H1 (cell line): ENCODE measurements around the gene PYCARD. TPM values are rescaled to one million over a fixed set of nuclear protein-coding genes. Genes with fewer than 3 reads are reported as not detected.

Experiments
- CTCF ChIA-PET: fragments of 300-600 bp; sonication (Branson Sonifier 250); formaldehyde crosslinking; loops from one replicate; lab custom pipeline; 2021; ENCODE audit not compliant: partially characterized antibody; lab: Charles Lee
- POLR2A ChIA-PET: fragments of 300-600 bp; sonication (Branson Sonifier 250); formaldehyde crosslinking; loops from one replicate; lab custom pipeline; 2021; ENCODE audit warnings: inconsistent platforms; ENCODE audit not compliant: partially characterized antibody; lab: Charles Lee
- DNase-seq, 2 experiments: peaks; one replicate each; pipeline versions ENCODE4 v3.0.0 to v3.0.0-alpha.2; 2010 to 2022; ENCODE audit warnings: low spot score in 2 of 2, low read depth in 1 of 2, mixed read lengths in 1 of 2
- FAIRE-seq: peaks from 2 replicates; lab custom pipeline; 2011; peaks lifted over from hg19 to GRCh38; lab: Jason Lieb, UNC
- H2AFZ ChIP-seq: 2 replicates; pipeline ENCODE4 v1.8.1; 2012; ENCODE audit warnings: low read length, inconsistent platforms
- H2AK5ac ChIP-seq: 2 replicates; pipeline ENCODE4 v1.6.1; 2013; ENCODE audit warnings: low read depth, low read length
- H2BK120ac ChIP-seq: replicated peaks from 2 replicates; pipeline ENCODE3; 2013; ENCODE audit warnings: low read depth, low read length, inconsistent platforms
- H2BK12ac ChIP-seq: 2 replicates; pipeline ENCODE4 v1.6.1; 2013; ENCODE audit warnings: low read depth, low read length
- H2BK15ac ChIP-seq: 2 replicates; pipeline ENCODE4 v1.6.1; 2013; ENCODE audit warnings: low read length
- H2BK20ac ChIP-seq: 2 replicates; pipeline ENCODE4 v1.6.1; 2013; ENCODE audit warnings: low read length
- H2BK5ac ChIP-seq: 2 replicates; pipeline ENCODE4 v1.6.1; 2013; ENCODE audit warnings: low read depth, low read length
- H3K14ac ChIP-seq: 2 replicates; pipeline ENCODE4 v1.6.1; 2013; ENCODE audit warnings: inconsistent platforms; ENCODE audit not compliant: insufficient read length
- H3K18ac ChIP-seq: 2 replicates; pipeline ENCODE4 v1.6.1; 2013; ENCODE audit warnings: low read length; ENCODE audit errors: extremely low read depth
- H3K23ac ChIP-seq: 2 replicates; pipeline ENCODE4 v1.6.1; 2013; ENCODE audit warnings: inconsistent platforms; ENCODE audit not compliant: insufficient read length
- H3K23me2 ChIP-seq: 2 replicates; pipeline ENCODE4 v1.6.1; 2013; ENCODE audit warnings: low read depth, low read length
- H3K27ac ChIP-seq: 2 replicates; pipeline ENCODE4 v1.6.1; 2011; ENCODE audit warnings: low read depth, low read length, inconsistent platforms
- H3K27me3 ChIP-seq, 4 experiments: replicated peaks in 1 of 4; 1 replicate in 1 of 4; 2 replicates in 3 of 4; pipeline versions ENCODE4 v1.6.1 to v1.8.1; 2011 to 2013; ENCODE audit warnings: low read length in 3 of 4, mild to moderate bottlenecking in 3 of 4, inconsistent platforms in 2 of 4, mixed read lengths in 2 of 4, moderate library complexity in 1 of 4; ENCODE audit not compliant: control insufficient read depth in 3 of 4, insufficient read depth in 3 of 4; ENCODE audit errors: extremely low read depth in 1 of 4
- H3K36me3 ChIP-seq, 4 experiments: 2 replicates each; pipeline versions ENCODE4 v1.6.1 to v1.8.1; 2011 to 2013; ENCODE audit warnings: mild to moderate bottlenecking in 4 of 4, low read length in 3 of 4, moderate library complexity in 2 of 4, control low read depth in 1 of 4, inconsistent platforms in 1 of 4; ENCODE audit not compliant: insufficient read depth in 4 of 4, control insufficient read depth in 2 of 4
- H3K4ac ChIP-seq: replicated peaks from 2 replicates; pipeline ENCODE3; 2013; ENCODE audit warnings: low read length, low read depth, mixed read lengths, inconsistent platforms; ENCODE audit not compliant: insufficient read length
- H3K4me1 ChIP-seq, 4 experiments: replicated peaks in 1 of 4; 1 replicate in 1 of 4; 2 replicates in 3 of 4; pipeline versions ENCODE4 v1.6.1 to v1.8.1; 2011 to 2013; ENCODE audit warnings: low read length in 3 of 4, inconsistent platforms in 2 of 4, mixed read lengths in 1 of 4; ENCODE audit not compliant: insufficient read depth in 4 of 4, control insufficient read depth in 3 of 4
- H3K4me2 ChIP-seq, 2 experiments: 2 replicates each; pipeline versions ENCODE4 v1.6.1 to v1.8.1; 2011 to 2013; ENCODE audit warnings: low read depth in 2 of 2, low read length in 2 of 2, control low read depth in 1 of 2, inconsistent platforms in 1 of 2, mild to moderate bottlenecking in 1 of 2; ENCODE audit not compliant: insufficient read depth in 1 of 2
- H3K4me3 ChIP-seq, 4 experiments: fragments of 200-600, 300-600 bp in 1 of 4; sonication (generic), shearing (Covaris generic), sonication (Bioruptor Twin) in 1 of 4; 2 replicates each; pipeline versions ENCODE4 v1.5.1 to v1.8.1; 2011 to 2016; ENCODE audit warnings: low read length in 4 of 4, low read depth in 3 of 4, control low read depth in 2 of 4, inconsistent platforms in 2 of 4, mild to moderate bottlenecking in 2 of 4, mixed read lengths in 1 of 4, moderate library complexity in 1 of 4; ENCODE audit not compliant: insufficient read depth in 2 of 4; ENCODE audit errors: extremely low read depth in 1 of 4
- H3K56ac ChIP-seq: replicated peaks from 2 replicates; pipeline ENCODE3; 2013; ENCODE audit warnings: low read depth, mild to moderate bottlenecking, mixed read lengths, low read length, inconsistent platforms; ENCODE audit not compliant: insufficient read length
- H3K79me1 ChIP-seq: 2 replicates; pipeline ENCODE4 v1.6.1; 2013; ENCODE audit warnings: low read depth, low read length, control low read depth
- H3K79me2 ChIP-seq, 2 experiments: 2 replicates each; pipeline versions ENCODE4 v1.6.1 to v1.8.1; 2012 to 2013; ENCODE audit warnings: low read length in 2 of 2, mild to moderate bottlenecking in 2 of 2, inconsistent platforms in 1 of 2; ENCODE audit not compliant: insufficient read depth in 2 of 2, control insufficient read depth in 1 of 2
- H3K9ac ChIP-seq, 4 experiments: replicated peaks in 1 of 4; 1 replicate in 1 of 4; 2 replicates in 3 of 4; pipeline versions ENCODE4 v1.6.1 to v1.8.1; 2011 to 2013; ENCODE audit warnings: low read depth in 3 of 4, low read length in 3 of 4, control low read depth in 2 of 4, mild to moderate bottlenecking in 2 of 4, moderate library complexity in 2 of 4, inconsistent platforms in 1 of 4; ENCODE audit errors: extremely low read depth in 1 of 4
- H3K9me3 ChIP-seq, 2 experiments: 2 replicates each; pipeline versions ENCODE4 v1.6.1 to v1.8.1; 2012 to 2013; ENCODE audit warnings: mild to moderate bottlenecking in 2 of 2, moderate library complexity in 2 of 2, control low read depth in 1 of 2, inconsistent platforms in 1 of 2, low read depth in 1 of 2, low read length in 1 of 2, mixed read lengths in 1 of 2; ENCODE audit not compliant: insufficient read depth in 2 of 2
- H4K20me1 ChIP-seq, 2 experiments: replicated peaks in 1 of 2; 2 replicates each; pipeline versions ENCODE3 to v1.8.1; 2011 to 2013; ENCODE audit warnings: inconsistent platforms in 2 of 2, low read length in 2 of 2, mild to moderate bottlenecking in 1 of 2; ENCODE audit not compliant: insufficient read depth in 2 of 2, control insufficient read depth in 1 of 2
- H4K5ac ChIP-seq: 2 replicates; pipeline ENCODE4 v1.6.1; 2013; ENCODE audit warnings: low read length, low read depth, mixed read lengths, inconsistent platforms; ENCODE audit not compliant: insufficient read length
- H4K8ac ChIP-seq: 2 replicates; pipeline ENCODE4 v1.8.0; 2013; ENCODE audit warnings: mild to moderate bottlenecking, moderate library complexity, low read length, inconsistent platforms; ENCODE audit not compliant: insufficient read depth; ENCODE audit errors: extremely low read depth
- H4K91ac ChIP-seq: replicated peaks from 2 replicates; pipeline ENCODE3; 2013; ENCODE audit warnings: low read length, mixed read lengths, inconsistent platforms; ENCODE audit not compliant: insufficient read length
- CREB1 ChIP-seq: IDR thresholded peaks from 2 replicates; pipeline ENCODE4 v1.6.1; 2012; ENCODE audit warnings: inconsistent platforms
- POLR2AphosphoS5 ChIP-seq: IDR thresholded peaks from 2 replicates; pipeline ENCODE4 v1.6.1; 2011; ENCODE audit warnings: low read depth, low read length
- SUZ12 ChIP-seq: fragments of 200-600 bp; sonication (generic); IDR thresholded peaks from 2 replicates; pipeline ENCODE4 v1.6.1; 2012; ENCODE audit warnings: mild to moderate bottlenecking, inconsistent platforms, low read length, moderate library complexity, mixed read lengths
- WGBS, 2 experiments: shearing (Covaris generic) in 1 of 2; methylation state at CpG; one replicate each; pipeline versions ENCODE4 v1.1.6 to v1.1.7; 2013 to 2015; ENCODE audit warnings: low lambda C conversion rate in 2 of 2, mixed read lengths in 2 of 2, inconsistent platforms in 1 of 2, low coverage in 1 of 2, missing lambda C conversion rate in 1 of 2; ENCODE audit not compliant: insufficient replicate concordance in 2 of 2, insufficient coverage in 1 of 2, insufficient read length in 1 of 2; ENCODE audit errors: extremely low coverage in 1 of 2, missing lambda C conversion rate in 1 of 2; 5-methylcytosine and 5-hydroxymethylcytosine counted together
- polyA plus RNA-seq, 7 experiments: library from polyadenylated mRNA; depleted of rRNA in 3 of 7; stranded (reverse) in 5 of 7; unstranded in 2 of 7; fragments of >200 nt in 5 of 7; fragments of 200-250 nt in 2 of 7; gene quantifications; 1 replicate in 5 of 7; 2 replicates in 1 of 7; 4 replicates in 1 of 7; pipeline versions ENCODE4 v1.2.1 to v1.2.3, GENCODE V29; 2011 to 2013; ENCODE audit warnings: missing spikeins in 2 of 7, mixed read lengths in 2 of 7
- total RNA-seq: library from RNA; stranded (reverse); fragmentation: NEBNext Ultra II Directional; extraction: Animal tissue kit (Norgen Biotek cat#: 25700); gene quantifications from 2 replicates; pipeline ENCODE4 v1.2.1, GENCODE V29; 2021

Gene PYCARD
- total and polyA plus RNA-seq, 2 of the 8 experiments (the other 6 are each of a cell fraction or from before 2014, with no cell fraction given) = 29.9 to 77.9 TPM

DNA sequence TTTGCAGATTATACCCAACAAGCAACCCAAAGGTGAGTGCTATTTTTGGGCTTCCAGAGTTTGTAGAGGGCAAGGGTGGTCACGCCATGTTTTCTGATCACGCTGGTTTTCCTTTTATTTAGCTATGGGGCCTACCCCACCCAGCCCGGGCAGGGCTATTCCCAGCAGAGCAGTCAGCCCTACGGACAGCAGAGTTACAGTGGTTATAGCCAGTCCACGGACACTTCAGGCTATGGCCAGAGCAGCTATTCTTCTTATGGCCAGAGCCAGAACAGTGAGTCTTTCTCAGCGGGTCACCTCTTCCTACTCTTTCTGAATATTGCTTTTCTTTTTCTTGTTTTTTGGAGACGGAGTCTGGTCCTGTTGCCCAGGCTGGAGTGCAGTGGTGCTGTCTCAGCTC, 20.2 kb downstream of the PYCARD start:
- no peak overlapping the region for H3K27ac ChIP-seq
- no peak overlapping the region for H3K18ac ChIP-seq
- H2BK120ac ChIP-seq = no peak overlapping the region
- H3K79me1 ChIP-seq = peaks cover 11% of the 10 kb centered on the region
- peaks cover 14% of the 10 kb centered on the region; the same call in 1 of the 2 replicates for H3K23me2 ChIP-seq
- 82% methylated on average over 7 of the region's 7 CpGs; no CpG with 5 or more reads in 1 of the 2 experiments for WGBS, 2 experiments
- H4K91ac ChIP-seq = no peak overlapping the region
- no peak overlapping the region for H4K5ac ChIP-seq
- no peak overlapping the region for H2AK5ac ChIP-seq
- ChIA-PET CTCF (interaction anchor here (0.6 to 0.8 kb wide), 2 partner anchors 16 to 131 kb away, joined by 3 to 4 read pairs; no protein-coding TSS in a partner anchor), POLR2A (interaction anchor here (0.8 to 6.9 kb wide), 26 partner anchors 9 to 306 kb away, joined by 3 to 407 read pairs (median 4); partner anchors contain the start of genes KAT8, PRSS8, PYCARD and PYDC1)
- H2AFZ ChIP-seq = no peak overlapping the region
- peak overlapping the region in 2 of 4 experiments; percentile 42 to 54; a peak in 3 of 7 replicates for H3K9ac ChIP-seq
- DNase-seq = no peak
- peaks cover 40 to 58% (median 51%) of the 10 kb centered on the region in 4 experiments for H3K36me3 ChIP-seq
- peaks cover 45 to 53% of the 10 kb centered on the region in 2 experiments for H4K20me1 ChIP-seq
- TF ChIP-seq POLR2AphosphoS5 = peak; percentile 3; the same call in 1 of the 2 replicates
- TF ChIP-seq SUZ12 = no peak
- TF ChIP-seq CREB1 = no peak
- peaks cover 40 to 79% of the 10 kb centered on the region in 2 experiments for H3K79me2 ChIP-seq
- H3K4ac ChIP-seq = no peak overlapping the region
- no peak overlapping the region; the same call in 1 of the 2 replicates for H2BK5ac ChIP-seq
- H3K14ac ChIP-seq = no peak overlapping the region
- no peak overlapping the region for H2BK15ac ChIP-seq
- H3K23ac ChIP-seq = no peak overlapping the region
- no peaks in the 10 kb centered on the region for H3K9me3 ChIP-seq
- H3K4me1 ChIP-seq = peaks cover 0 to 7% (median 2%) of the 10 kb centered on the region in 4 experiments; a peak in 5 of 7 replicates
- no peak for FAIRE-seq
- H4K8ac ChIP-seq = no peak overlapping the region
- no peaks in the 10 kb centered on the region for H3K27me3 ChIP-seq
- H2BK12ac ChIP-seq = no peak overlapping the region
- no peak overlapping the region for H2BK20ac ChIP-seq
- peak overlapping the region; percentile 92 to 93 for H3K4me2 ChIP-seq
- peak overlapping the region; percentile 69 to 96 (median 86); a peak in 6 of 8 replicates for H3K4me3 ChIP-seq
- H3K56ac ChIP-seq = no peak overlapping the region
